Measurements from ENCODE around the gene OVCH1.

OVCH1 gene, protein sequence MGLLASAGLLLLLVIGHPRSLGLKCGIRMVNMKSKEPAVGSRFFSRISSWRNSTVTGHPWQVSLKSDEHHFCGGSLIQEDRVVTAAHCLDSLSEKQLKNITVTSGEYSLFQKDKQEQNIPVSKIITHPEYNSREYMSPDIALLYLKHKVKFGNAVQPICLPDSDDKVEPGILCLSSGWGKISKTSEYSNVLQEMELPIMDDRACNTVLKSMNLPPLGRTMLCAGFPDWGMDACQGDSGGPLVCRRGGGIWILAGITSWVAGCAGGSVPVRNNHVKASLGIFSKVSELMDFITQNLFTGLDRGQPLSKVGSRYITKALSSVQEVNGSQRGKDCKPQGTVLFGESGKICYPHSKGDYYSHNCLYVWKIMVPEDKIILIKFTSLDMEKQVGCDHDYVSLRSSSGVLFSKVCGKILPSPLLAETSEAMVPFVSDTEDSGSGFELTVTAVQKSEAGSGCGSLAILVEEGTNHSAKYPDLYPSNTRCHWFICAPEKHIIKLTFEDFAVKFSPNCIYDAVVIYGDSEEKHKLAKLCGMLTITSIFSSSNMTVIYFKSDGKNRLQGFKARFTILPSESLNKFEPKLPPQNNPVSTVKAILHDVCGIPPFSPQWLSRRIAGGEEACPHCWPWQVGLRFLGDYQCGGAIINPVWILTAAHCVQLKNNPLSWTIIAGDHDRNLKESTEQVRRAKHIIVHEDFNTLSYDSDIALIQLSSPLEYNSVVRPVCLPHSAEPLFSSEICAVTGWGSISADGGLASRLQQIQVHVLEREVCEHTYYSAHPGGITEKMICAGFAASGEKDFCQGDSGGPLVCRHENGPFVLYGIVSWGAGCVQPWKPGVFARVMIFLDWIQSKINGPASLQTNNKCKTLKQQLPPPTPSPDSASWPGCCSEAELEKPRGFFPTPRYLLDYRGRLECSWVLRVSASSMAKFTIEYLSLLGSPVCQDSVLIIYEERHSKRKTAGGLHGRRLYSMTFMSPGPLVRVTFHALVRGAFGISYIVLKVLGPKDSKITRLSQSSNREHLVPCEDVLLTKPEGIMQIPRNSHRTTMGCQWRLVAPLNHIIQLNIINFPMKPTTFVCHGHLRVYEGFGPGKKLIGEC

DNA sequence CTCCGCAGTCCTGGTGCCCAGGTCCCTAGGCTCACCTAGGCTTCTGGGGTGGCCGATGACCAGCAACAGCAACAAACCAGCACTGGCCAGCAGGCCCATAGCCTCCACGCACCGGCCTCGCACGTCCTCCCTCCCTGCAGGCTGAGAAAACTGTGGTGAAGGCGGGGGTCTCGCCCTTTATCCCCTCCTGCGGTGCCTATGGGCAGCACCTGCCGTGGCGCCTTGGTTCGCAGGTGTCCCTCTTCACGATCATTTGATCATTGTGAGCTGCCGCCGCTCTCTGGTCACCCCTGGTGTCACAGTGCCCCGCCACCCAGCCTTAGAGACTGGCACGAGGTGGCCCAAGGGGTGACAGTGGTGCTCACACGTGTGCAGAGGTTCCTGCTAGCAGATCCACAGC is at the start of gene OVCH1:
Gene OVCH1 (minus strand): TSS at position 99 of the 400 bp plus-strand sequence. CDS start 0 bp downstream, at position 99.
- TF ChIP-seq GATA1 (IDR thresholded peaks at IDR 0.05; ENCODE audit: low read depth, low read length) (no peak), POLR2A (IDR thresholded peaks at IDR 0.05; ENCODE audit: low read length) (no peak)
- no peak for DNase-seq

DNA sequence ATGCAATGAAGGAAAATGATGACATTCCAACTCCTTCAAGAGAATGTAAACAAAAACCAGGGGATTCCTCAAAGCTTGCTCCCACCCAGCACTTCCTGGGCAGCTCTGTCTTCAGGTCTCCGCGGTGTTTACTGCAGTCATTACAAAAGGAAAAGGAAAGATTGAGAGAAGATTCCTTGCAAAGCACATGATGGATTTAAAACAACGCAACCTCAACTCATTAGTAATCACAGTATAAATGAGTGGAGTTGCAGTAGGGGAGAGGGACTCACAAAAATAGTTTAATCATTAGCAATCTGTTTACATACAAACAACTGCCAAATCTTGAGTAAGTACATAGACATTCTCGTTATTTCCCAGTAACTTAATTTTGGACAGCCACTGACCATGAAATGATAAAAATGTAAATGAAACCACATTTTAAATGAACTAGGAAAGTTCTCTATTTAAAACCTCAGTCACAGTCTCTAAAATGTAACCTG is 49.7 kb upstream of the OVCH1 start:
- no peak for TF ChIP-seq GATA1 (IDR thresholded peaks at IDR 0.05; ENCODE audit: low read depth, low read length)
- no peak for TF ChIP-seq POLR2A (IDR thresholded peaks at IDR 0.05; ENCODE audit: low read length)
- DNase-seq = no peak

DNA sequence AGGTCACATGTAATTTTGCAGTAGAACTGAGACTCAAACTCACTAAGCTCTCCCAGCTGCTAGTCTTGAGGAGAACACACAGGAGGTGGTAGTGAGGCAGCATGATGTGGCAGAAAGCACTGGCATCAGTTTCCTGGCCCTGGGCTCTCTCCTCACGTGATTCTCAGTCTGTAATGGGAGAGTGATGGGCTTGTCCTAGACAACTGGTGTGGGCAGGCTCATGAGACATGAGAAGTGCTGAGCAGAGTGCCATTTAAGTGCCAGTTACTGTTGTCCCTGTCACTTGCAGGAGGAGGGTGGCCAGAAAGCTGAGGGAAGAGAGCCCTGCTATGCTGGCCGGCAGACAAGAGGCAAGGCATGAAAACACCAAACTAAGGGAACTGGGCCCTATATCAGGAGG is 48.5 kb upstream of the OVCH1 start:
- TF ChIP-seq GATA1 (IDR thresholded peaks at IDR 0.05; ENCODE audit: low read depth, low read length) (no peak), POLR2A (IDR thresholded peaks at IDR 0.05; ENCODE audit: low read length) (no peak)
- DNase-seq = no peak

DNA sequence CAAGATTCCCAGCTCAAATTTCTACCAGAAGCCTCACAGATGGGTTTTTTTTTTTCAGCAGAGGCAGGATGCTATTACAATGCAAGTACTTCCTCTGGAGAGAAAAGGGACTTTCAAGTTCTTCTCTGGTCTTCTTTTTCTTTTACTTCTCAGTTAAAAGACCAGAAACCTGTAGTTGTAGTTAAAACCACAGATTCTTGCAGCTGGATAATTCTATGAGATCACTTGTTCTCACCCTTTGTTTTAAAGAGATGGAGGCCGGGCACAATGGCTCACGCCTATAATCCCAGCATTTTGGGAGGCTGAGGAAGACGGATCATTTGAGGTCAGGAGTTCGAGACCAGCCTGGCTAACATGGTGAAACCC is 47.6 kb upstream of the OVCH1 start:
- TF ChIP-seq POLR2A (IDR thresholded peaks at IDR 0.05; ENCODE audit: low read length) (no peak), GATA1 (IDR thresholded peaks at IDR 0.05; ENCODE audit: low read depth, low read length) (no peak)

DNA sequence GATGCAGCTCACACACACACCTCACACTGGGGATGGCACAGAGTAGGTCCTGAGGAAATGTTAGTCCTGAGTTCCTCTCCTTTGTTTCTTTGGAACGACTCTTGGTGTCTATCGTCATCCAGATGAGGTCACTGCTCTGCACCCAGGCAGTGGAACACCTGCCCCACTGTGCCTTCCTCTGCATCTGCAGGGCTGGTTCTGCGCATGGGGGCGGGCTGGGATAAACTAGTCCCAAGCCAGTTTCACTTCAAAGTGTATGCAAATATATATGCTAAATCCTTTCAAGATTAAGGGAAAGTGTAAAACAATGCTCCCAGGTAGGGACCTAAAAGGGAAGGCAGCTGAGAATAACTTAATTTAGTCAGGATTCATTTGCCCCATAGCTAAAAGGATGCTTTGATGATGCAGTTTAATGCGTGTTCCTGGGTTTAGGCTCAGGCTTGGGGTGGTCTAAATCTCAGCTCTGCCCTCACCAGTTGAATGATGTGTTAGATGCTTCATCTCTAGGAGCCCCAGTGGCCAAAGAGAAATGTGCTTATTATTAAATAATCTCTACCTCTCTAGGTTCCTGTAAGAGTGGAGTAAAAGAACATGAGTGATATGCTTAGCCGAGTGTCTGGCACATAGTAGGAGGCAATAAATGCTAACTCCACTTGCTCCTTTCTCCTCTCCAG is 47.1 kb upstream of the OVCH1 start:
- no peak for TF ChIP-seq POLR2A (IDR thresholded peaks at IDR 0.05; ENCODE audit: low read length)
- DNase-seq = no peak

More for the DNA sequence above, 47.6 kb upstream of the OVCH1 start:
- DNase-seq = no peak

DNA sequence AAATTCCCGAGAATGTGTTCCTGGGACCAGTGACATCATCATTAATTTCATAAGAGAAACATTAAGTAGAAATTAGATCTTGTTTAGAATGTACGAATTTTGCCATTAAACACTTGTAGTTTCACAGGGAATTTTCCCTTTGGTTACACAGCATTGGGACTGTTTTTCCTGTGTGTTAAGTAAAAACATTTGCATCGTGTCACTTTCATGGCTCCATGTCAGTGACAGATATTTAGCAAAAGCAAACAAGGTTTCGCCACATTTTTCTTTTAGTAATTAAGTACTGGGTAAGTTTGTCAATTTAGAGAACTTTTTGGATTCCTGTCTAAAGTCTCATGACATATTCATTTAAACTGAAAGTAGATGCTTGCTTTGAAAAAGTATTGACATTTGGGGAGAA is 45.5 kb upstream of the OVCH1 start:
- DNase-seq = no peak
- TF ChIP-seq GATA1 (IDR thresholded peaks at IDR 0.05; ENCODE audit: low read depth, low read length) (no peak), POLR2A (IDR thresholded peaks at IDR 0.05; ENCODE audit: low read length) (no peak)

DNA sequence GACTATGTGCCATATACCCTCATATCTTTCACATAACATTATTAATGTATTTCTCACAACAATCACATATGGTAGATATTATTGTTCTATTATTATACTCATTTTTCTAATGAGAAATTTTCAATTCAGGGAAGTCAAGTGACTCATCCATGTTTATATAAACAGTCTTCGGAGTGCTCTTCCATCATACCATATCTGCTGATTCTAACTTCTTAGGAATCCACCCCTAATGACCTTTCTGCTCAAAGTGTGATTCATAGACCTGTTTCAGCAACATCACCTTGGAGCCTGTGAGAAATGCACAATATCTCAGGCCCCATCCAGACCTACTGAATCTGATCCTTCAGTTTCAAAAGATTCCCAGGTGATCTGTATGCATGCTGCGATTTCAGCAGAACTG is 39.8 kb upstream of the OVCH1 start:
- TF ChIP-seq POLR2A (IDR thresholded peaks at IDR 0.05; ENCODE audit: low read length) = no peak
- no peak for TF ChIP-seq GATA1 (IDR thresholded peaks at IDR 0.05; ENCODE audit: low read depth, low read length)
- DNase-seq = no peak

DNA sequence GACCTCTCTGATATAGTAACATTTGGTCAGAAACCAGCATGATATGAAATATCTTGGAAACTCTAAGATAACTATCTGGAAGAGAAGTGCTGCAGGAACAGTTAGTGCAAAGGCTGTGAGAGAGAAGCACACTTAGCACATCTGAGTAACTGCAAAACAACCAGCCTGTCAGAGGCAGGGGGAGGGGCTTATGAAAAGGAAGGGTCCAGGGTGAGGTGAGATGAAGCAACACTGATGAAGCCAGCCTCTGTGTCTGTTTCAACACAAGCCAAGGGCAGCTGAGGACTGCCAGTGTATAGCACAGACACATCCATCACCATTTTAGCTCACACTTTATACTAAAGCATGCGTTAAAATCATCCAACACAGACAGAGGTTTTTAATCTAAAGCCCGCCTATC is 37.4 kb upstream of the OVCH1 start:
- DNase-seq = no peak
- TF ChIP-seq GATA1 (IDR thresholded peaks at IDR 0.05; ENCODE audit: low read depth, low read length) = no peak
- TF ChIP-seq POLR2A (IDR thresholded peaks at IDR 0.05; ENCODE audit: low read length) = no peak

DNA sequence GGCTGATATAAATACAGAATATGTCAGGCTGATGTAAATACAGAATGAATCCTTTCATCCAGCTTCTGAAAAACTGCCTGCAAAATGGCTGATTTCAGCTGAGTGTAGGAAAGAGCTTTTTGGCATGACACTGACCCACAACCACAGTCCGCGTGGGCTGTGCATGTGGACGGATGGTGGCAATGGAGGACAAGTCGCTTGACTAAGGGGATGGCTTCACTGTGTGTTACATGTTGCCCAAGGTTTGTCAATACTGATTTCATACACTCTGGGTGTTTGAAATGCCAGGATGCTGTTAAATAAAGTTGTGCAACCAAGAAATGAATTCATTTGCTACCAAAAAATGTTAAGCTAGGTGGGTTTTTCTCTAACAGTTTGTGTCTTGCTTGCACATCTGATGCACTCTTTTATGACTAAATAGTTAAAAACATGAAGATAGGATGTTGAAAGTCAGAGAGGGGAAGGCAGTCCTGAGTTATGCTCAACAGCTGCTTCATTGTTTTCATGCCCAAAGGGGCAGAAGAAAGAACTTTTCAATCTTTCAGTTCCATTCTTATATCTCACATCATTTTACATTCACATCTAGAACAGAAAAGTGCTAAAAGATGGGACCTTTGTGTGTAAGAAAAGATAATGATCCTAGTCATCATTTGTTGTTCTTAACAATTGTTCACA is 36.5 kb upstream of the OVCH1 start:
- TF ChIP-seq POLR2A (IDR thresholded peaks at IDR 0.05; ENCODE audit: low read length) (no peak), GATA1 (IDR thresholded peaks at IDR 0.05; ENCODE audit: low read depth, low read length) (no peak)
- no peak for DNase-seq

DNA sequence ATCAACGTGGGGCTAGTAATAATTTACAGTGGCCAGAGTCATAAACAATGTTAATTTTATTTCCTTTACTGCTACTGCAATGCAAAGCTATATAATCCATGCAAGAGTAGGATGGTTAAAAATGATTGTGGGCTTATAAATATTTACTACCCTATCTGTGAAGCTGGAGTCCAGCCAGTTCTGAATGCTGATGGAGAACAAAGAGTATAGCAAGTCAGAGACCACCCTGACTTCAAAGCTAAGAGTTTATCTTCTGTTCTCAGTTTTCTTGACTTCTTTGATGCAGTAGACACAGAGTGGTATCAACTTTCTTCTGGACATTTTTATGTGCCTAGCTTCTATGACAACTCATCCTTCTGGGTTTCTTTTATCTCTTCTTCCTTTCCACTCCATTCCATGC is 34.0 kb upstream of the OVCH1 start:
- no peak for DNase-seq

DNA sequence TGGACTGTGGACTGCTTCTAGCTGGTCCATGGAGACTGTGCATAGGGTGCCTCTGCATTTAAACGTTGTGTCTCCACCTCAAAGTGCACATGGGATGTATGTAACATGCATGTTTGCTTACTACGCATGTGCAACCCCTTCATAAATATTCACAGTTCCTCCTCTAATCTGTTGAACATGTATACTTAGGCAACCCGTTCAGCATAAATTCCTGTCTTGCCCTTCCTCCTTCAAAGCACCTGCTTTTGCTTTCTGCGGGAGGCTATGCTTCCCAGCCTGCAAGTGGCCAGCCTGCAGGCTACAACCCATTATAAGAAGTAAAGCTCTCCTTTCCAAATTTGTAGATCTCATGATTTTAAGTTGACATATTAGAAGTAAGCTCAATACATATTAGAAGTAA is 33.0 kb upstream of the OVCH1 start:
- no peak for DNase-seq

More for the DNA sequence above, 34.0 kb upstream of the OVCH1 start:
- TF ChIP-seq POLR2A (IDR thresholded peaks at IDR 0.05; ENCODE audit: low read length) = no peak
- TF ChIP-seq GATA1 (IDR thresholded peaks at IDR 0.05; ENCODE audit: low read depth, low read length) = no peak

DNA sequence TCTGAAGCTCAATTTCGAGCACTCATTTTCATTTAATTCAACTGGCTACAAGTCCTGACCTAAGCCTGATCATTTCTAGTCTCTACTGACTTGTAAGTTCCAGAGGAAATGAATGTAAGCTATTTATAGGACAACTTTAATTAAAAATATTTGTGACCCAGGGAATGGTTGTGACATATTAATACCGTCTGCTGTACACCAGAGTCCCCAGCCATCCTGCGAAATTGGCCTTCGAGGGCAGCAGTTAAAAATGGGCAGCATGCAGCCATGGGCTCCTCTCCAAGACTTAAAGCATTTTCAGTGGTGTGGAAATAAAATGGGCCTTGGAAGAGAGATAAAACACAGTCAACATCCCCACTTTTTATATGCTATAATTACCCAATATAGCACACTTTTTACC is 30.7 kb upstream of the OVCH1 start:
- DNase-seq = no peak
- TF ChIP-seq GATA1 (IDR thresholded peaks at IDR 0.05; ENCODE audit: low read depth, low read length) = no peak
- no peak for TF ChIP-seq POLR2A (IDR thresholded peaks at IDR 0.05; ENCODE audit: low read length)

More for the DNA sequence above, 33.0 kb upstream of the OVCH1 start:
- no peak for TF ChIP-seq POLR2A (IDR thresholded peaks at IDR 0.05; ENCODE audit: low read length)
- no peak for TF ChIP-seq GATA1 (IDR thresholded peaks at IDR 0.05; ENCODE audit: low read depth, low read length)

DNA sequence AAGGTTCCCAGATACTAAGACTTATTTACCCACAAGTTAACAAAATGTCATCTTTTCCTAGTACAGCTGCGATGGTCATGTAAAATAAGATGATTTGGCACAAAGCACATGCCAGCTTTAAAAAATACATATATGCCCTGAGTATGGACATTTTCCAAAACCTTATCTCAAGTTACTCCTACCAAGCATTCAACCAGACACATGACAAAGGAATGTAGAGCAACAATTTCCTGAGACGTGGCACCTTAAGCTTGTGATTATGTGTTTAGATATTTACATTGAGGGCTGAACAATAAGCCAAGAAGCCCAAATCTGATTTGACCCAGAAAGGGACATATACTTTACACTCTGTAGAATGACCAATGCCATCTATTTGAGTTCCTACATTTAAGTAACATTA is 24.5 kb upstream of the OVCH1 start:
- DNase-seq = no peak
- TF ChIP-seq GATA1 (IDR thresholded peaks at IDR 0.05; ENCODE audit: low read depth, low read length) = no peak
- no peak for TF ChIP-seq POLR2A (IDR thresholded peaks at IDR 0.05; ENCODE audit: low read length)
